Right lobe of liver (tissue), 6 donors: ENCODE measurements around the gene UNC13D. TPM values are rescaled to one million over a fixed set of nuclear protein-coding genes. Genes with fewer than 3 reads are reported as not detected.

Experiments used
- ATAC-seq, 4 donors: fragments of 200-7000 bp; cut with Tn5 transposase; one replicate each; pipeline ENCODE4 v1.9.1; 2020; ENCODE audit warnings: mild to moderate bottlenecking in 4 of 4, moderate library complexity in 4 of 4
- DNase-seq, 3 donors: peaks; one replicate each; pipeline ENCODE4 v3.0.0-alpha.2; 2020
- H3K27ac ChIP-seq, 3 donors: fragments of 200-600 bp; one replicate each; pipeline ENCODE4 v1.8.0; 2022
- H3K27me3 ChIP-seq, 2 donors: fragments of 200-600 bp; one replicate each; pipeline ENCODE4 v1.8.0; 2022
- H3K36me3 ChIP-seq, 4 donors: fragments of 200-600 bp; sonication (generic) in 1 of 4; one replicate each; pipeline versions ENCODE4 v1.5.1 to v1.8.0; 2017 to 2022; ENCODE audit warnings: control low read depth in 1 of 4
- H3K4me1 ChIP-seq, 4 donors: fragments of 200-600 bp; sonication (generic) in 1 of 4; one replicate each; pipeline versions ENCODE4 v1.5.1 to v1.8.0; 2017 to 2022; ENCODE audit warnings: control low read depth in 1 of 4
- H3K4me3 ChIP-seq, 3 donors: fragments of 200-600 bp; one replicate each; pipeline ENCODE4 v1.8.0; 2022
- H3K9me3 ChIP-seq, 4 donors: fragments of 200-600 bp; sonication (generic) in 1 of 4; one replicate each; pipeline versions ENCODE4 v1.5.1 to v1.8.0; 2017 to 2022; ENCODE audit warnings: control low read depth in 1 of 4
- POLR2A ChIP-seq: fragments of 450-650 bp; IDR thresholded peaks from one replicate; pipeline ENCODE4 v1.6.1; 2017; ENCODE audit warnings: antibody characterized with exemption, mild to moderate bottlenecking
- WGBS: methylation state at CpG from one replicate; pipeline ENCODE4 v1.1.6; 2018; ENCODE audit warnings: low coverage, low lambda C conversion rate; ENCODE audit not compliant: insufficient coverage; ENCODE audit errors: missing lambda C conversion rate; 5-methylcytosine and 5-hydroxymethylcytosine counted together
- intact Hi-C, 2 donors: fragments of 100-400 bp; cut with DNase I; formaldehyde crosslinking; loops; one replicate each; pipeline versions ENCODE4 v1.11.2 to v1.14.1; 2022
- microRNA-seq, 2 donors: library from miRNA; unstranded; fragments of <30 nt; microRNA quantifications; one replicate each; pipeline ENCODE4, GENCODE V29; 2019 to 2020
- total RNA-seq, 6 experiments: library from RNA; depleted of rRNA in 2 of 6; stranded (reverse); fragments of >200 nt in 2 of 6; fragmentation: NEBNext Ultra II Directional in 3 of 6; extraction: Animal tissue kit (Norgen Biotek cat#: 25700) in 3 of 6; gene quantifications; one replicate each; pipeline versions ENCODE4 v1.1.0 to v1.2.4, GENCODE V29; 2016 to 2023
- TF ChIP-seq, protein P1 (sequence below), 4 donors: fragments of 200-600 bp in 3 of 4; fragments of 450-650 bp in 1 of 4; IDR thresholded peaks; one replicate each; pipeline versions ENCODE4 v1.5.1 to v1.8.0; 2016 to 2022; ENCODE audit warnings: antibody characterized with exemption in 4 of 4, mild to moderate bottlenecking in 2 of 4
- donor health status: DM: no; HTN: yes; CAD: no.
- donor health status: DM: no; HTN: no; CAD: no.
- donor health status: DM: no; HTN: no; CAD: no.
- donor health status: DM: no; HTN: yes; CAD: no.
- donor health status: DM: no; HTN: yes; CAD: no.

Gene UNC13D
- total RNA-seq, 6 experiments from 2014 or later, result 3.4 to 12.5 (median 10.7) TPM

DNA sequence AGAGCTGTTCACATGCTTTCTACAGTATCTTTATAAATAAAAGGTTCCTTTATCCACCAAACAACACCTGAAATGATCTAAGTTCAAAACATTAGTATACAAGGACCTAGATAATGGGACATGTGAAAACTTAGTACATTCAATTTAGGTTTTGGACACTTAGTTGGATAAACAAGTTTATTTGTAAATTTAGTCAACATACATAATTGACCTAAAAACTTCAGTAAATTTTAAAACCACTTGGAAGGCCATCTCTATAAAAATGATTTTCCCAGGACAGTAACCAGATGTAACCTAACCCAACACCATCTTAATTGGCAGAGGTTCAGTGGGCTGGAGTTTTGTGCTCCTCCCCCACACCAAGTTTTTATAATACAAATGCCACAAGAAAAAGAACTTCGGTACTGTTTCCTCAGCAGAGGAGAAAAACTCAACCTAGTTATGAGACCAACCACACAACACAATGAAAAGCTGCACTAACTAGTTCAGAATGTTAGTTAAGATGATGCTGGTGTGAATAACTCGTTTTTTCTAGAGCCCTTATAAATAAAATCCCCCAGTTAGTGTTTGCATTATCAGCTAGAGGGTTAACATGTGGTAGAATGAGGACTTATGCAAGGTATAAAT is 66.8 kb downstream of the UNC13D start:
- intact Hi-C loops, result no loop called here
- TF ChIP-seq, protein P1, sequence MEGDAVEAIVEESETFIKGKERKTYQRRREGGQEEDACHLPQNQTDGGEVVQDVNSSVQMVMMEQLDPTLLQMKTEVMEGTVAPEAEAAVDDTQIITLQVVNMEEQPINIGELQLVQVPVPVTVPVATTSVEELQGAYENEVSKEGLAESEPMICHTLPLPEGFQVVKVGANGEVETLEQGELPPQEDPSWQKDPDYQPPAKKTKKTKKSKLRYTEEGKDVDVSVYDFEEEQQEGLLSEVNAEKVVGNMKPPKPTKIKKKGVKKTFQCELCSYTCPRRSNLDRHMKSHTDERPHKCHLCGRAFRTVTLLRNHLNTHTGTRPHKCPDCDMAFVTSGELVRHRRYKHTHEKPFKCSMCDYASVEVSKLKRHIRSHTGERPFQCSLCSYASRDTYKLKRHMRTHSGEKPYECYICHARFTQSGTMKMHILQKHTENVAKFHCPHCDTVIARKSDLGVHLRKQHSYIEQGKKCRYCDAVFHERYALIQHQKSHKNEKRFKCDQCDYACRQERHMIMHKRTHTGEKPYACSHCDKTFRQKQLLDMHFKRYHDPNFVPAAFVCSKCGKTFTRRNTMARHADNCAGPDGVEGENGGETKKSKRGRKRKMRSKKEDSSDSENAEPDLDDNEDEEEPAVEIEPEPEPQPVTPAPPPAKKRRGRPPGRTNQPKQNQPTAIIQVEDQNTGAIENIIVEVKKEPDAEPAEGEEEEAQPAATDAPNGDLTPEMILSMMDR (IDR thresholded peaks at IDR 0.05), result no peak
- no peak for TF ChIP-seq POLR2A
- no peak for DNase-seq
- peak overlapping the region in 2 of 3 donors; percentile 11 to 45 for H3K27ac ChIP-seq
- H3K9me3 ChIP-seq, result no peaks in the 10 kb centered on the region
- peak overlapping the region; percentile 88 to 98 (median 95) for H3K4me3 ChIP-seq
- WGBS, result 3% methylated on average over 2 of the region's 2 CpGs
- ATAC-seq, result no peak
- peaks cover 0 to 19% (median 10%) of the 10 kb centered on the region in 4 donors for H3K36me3 ChIP-seq
- peaks cover 0 to 35% (median 12%) of the 10 kb centered on the region in 4 donors for H3K4me1 ChIP-seq
- H3K27me3 ChIP-seq, result no peaks in the 10 kb centered on the region

Small RNA genes within 50 kb of the gene (microRNA-seq; reads per million reads assigned to microRNA genes)
- 0.64 to 2.9 reads per million in 2 donors for gene MIR4738

Other genes starting within 250 kb of the UNC13D start
- under 1 TPM in 5 of 6 experiments, not detected in 1; 0.06 to 0.78 (median 0.29) TPM for gene SMIM5, start 211.0 kb downstream of the UNC13D start, total RNA-seq
- gene RECQL5, start 177.2 kb downstream of the UNC13D start, total RNA-seq, result 10 to 100 TPM; 13.5 to 24.8 (median 18.4) TPM
- 10 to 100 TPM; 24.0 to 36.0 (median 27.0) TPM for gene SAP30BP, start 177.1 kb downstream of the UNC13D start, total RNA-seq
- 1 to 10 TPM in 5 of 6 experiments, under 1 TPM in 1; 0.92 to 4.1 (median 2.0) TPM for gene ITGB4, start 122.9 kb downstream of the UNC13D start, total RNA-seq
- gene GALK1, start 79.2 kb downstream of the UNC13D start, total RNA-seq, result 10 to 100 TPM; 38.6 to 87.4 (median 76.9) TPM
- gene UNK, start 59.6 kb downstream of the UNC13D start, total RNA-seq, result 10 to 100 TPM in 4 of 6 experiments, 1 to 10 TPM in 2; 5.8 to 29.2 (median 11.1) TPM
- 10 to 100 TPM; 57.5 to 99.2 (median 68.7) TPM for gene WBP2, start 10.9 kb upstream of the UNC13D start, total RNA-seq
- 10 to 100 TPM in 5 of 6 experiments, 1 to 10 TPM in 1; 9.1 to 27.0 (median 21.5) TPM for gene TRIM47, start 34.2 kb upstream of the UNC13D start, total RNA-seq
- gene TRIM65, start 52.5 kb upstream of the UNC13D start, total RNA-seq, result 1 to 10 TPM; 5.9 to 8.1 (median 7.6) TPM
- gene MRPL38, start 60.5 kb upstream of the UNC13D start, total RNA-seq, result 10 to 100 TPM; 46.1 to 79.8 (median 57.3) TPM
- gene FBF1, start 96.6 kb upstream of the UNC13D start, total RNA-seq, result 1 to 10 TPM in 5 of 6 experiments, under 1 TPM in 1; 0.86 to 3.1 (median 2.7) TPM
- gene ACOX1, start 134.8 kb upstream of the UNC13D start, total RNA-seq, result 100 to 1,000 TPM; 112 to 202 (median 190) TPM
- gene TEN1, start 134.8 kb upstream of the UNC13D start, total RNA-seq, result 10 to 100 TPM in 5 of 6 experiments, 1 to 10 TPM in 1; 6.9 to 25.2 (median 14.1) TPM
- gene CDK3, start 156.5 kb upstream of the UNC13D start, total RNA-seq, result 10 to 100 TPM in 1 of 6 experiments, 1 to 10 TPM in 5; 2.2 to 11.0 (median 3.1) TPM
- gene EVPL, start 182.9 kb upstream of the UNC13D start, total RNA-seq, result under 1 TPM in 1 of 6 experiments, not detected in 5; 0.62 TPM
- 10 to 100 TPM; 31.0 to 37.0 (median 35.1) TPM for gene SRP68, start 228.1 kb upstream of the UNC13D start, total RNA-seq
- under 1 TPM in 1 of 6 experiments, not detected in 5; 0.18 TPM for gene GALR2, start 230.4 kb upstream of the UNC13D start, total RNA-seq
- not detected for gene ZACN, start 234.8 kb upstream of the UNC13D start, total RNA-seq